Psoas muscle (tissue), 8 donors: ENCODE results near the gene MRPS12. TPM values are rescaled to one million over a fixed set of nuclear protein-coding genes. Genes with fewer than 3 reads are reported as not detected.

Source experiments
- ATAC-seq, 4 donors: fragments of 200-7000 bp; cut with Tn5 transposase; one replicate each; pipeline ENCODE4 v1.9.1; 2020; ENCODE audit warnings: moderate library complexity in 3 of 4, mild to moderate bottlenecking in 2 of 4
- DNase-seq, 2 donors: peaks; one replicate each; pipeline ENCODE4 v3.0.0-alpha.2; 2020
- H3K27ac ChIP-seq: fragments of 200-600 bp; one replicate; pipeline ENCODE4 v1.8.0; 2022
- H3K27me3 ChIP-seq, 3 donors: fragments of 200-600 bp in 1 of 3; one replicate each; pipeline versions ENCODE4 v1.6.1 to v1.8.0; 2013 to 2022; ENCODE audit warnings: low read length in 2 of 3, mild to moderate bottlenecking in 2 of 3, moderate library complexity in 1 of 3; ENCODE audit not compliant: insufficient read depth in 3 of 3
- H3K36me3 ChIP-seq, 2 donors: fragments of 200-600 bp in 1 of 2; one replicate each; pipeline versions ENCODE4 v1.6.1 to v1.8.0; 2013 to 2022; ENCODE audit warnings: low read depth in 1 of 2, mild to moderate bottlenecking in 1 of 2, moderate library complexity in 1 of 2; ENCODE audit not compliant: insufficient read depth in 1 of 2
- H3K4me1 ChIP-seq: fragments of 200-600 bp; one replicate; pipeline ENCODE4 v1.8.0; 2022
- H3K4me3 ChIP-seq: fragments of 200-600 bp; one replicate; pipeline ENCODE4 v1.8.0; 2022; ENCODE audit warnings: mild to moderate bottlenecking
- H3K9me3 ChIP-seq: fragments of 200-600 bp; one replicate; pipeline ENCODE4 v1.8.0; 2022
- WGBS, 3 donors: extraction: QIAGEN DNeasy Blood & Tissue Kit; methylation state at CpG; one replicate each; pipeline versions ENCODE4 v1.1.6 to v1.1.7; 2013; 5-methylcytosine and 5-hydroxymethylcytosine counted together
- intact Hi-C, 2 donors: fragments of 100-400 bp; cut with DNase I; formaldehyde crosslinking; loops; one replicate each; pipeline versions ENCODE4 v1.11.0 to v1.14.2; 2022
- polyA plus RNA-seq, 3 donors: library from polyadenylated mRNA; stranded (reverse); fragments of 200-250 nt; gene quantifications; one replicate each; pipeline ENCODE4 v1.2.3, GENCODE V29; 2013
- total RNA-seq, 4 donors: library from RNA; stranded (reverse); fragmentation: NEBNext Ultra II Directional in 2 of 4; extraction: Animal tissue kit (Norgen Biotek cat#: 25700) in 2 of 4; gene quantifications; one replicate each; pipeline versions ENCODE4 v1.2.1 to v1.2.4, GENCODE V29; 2021 to 2023
- TF ChIP-seq, protein P1 (sequence below): fragments of 200-600 bp; IDR thresholded peaks from one replicate; pipeline ENCODE4 v1.8.0; 2022; ENCODE audit warnings: antibody characterized with exemption
- donor health status: healthy with polysubstance abuse.
- donor health status: DM: no; HTN: no; CAD: no; lungs with moderate emphysema.
- donor health status: Bipolar disorder and iron deficiency.
- donor health status: healthy.
- donor health status: DM: yes; HTN: yes; CAD: no.
- donor health status: DM: no; HTN: no; CAD: no.
- donor health status: DM: no; HTN: no; CAD: no.
- donor health status: DM: yes; HTN: yes; CAD: no.

MRPS12 gene
- total and polyA plus RNA-seq, 7 donors = 33.8 to 175 (median 70.5) TPM

DNA sequence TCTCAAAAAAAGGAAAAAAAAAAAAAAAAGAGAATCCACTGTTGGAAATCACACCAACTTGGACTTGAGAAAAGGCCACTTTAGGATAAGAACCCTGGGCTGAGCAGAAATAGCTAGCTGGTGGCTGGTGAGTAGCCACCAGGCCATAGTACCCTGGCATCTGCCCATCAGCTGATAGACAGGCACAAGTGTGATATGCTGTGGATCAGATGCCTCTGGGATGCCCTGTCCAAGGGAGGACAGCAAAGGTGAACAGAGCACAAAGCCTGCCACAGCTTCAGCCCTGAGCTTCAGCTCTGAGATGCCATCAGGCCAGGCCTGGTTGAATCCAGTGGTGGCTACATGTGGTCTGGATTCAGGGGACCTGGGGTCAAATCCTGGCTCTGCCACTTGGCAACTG, 40.1 kb upstream of the MRPS12 start:
- intact Hi-C loops = loop anchor here in 1 of 2 donors (5.0 kb wide), 1 partner anchor 38 kb away; no protein-coding TSS in a partner anchor
- peak; percentile 59 to 86 for DNase-seq
- no peak overlapping the region for H3K4me3 ChIP-seq
- H3K4me1 ChIP-seq = peaks cover 55% of the 10 kb centered on the region
- TF ChIP-seq, protein P1, sequence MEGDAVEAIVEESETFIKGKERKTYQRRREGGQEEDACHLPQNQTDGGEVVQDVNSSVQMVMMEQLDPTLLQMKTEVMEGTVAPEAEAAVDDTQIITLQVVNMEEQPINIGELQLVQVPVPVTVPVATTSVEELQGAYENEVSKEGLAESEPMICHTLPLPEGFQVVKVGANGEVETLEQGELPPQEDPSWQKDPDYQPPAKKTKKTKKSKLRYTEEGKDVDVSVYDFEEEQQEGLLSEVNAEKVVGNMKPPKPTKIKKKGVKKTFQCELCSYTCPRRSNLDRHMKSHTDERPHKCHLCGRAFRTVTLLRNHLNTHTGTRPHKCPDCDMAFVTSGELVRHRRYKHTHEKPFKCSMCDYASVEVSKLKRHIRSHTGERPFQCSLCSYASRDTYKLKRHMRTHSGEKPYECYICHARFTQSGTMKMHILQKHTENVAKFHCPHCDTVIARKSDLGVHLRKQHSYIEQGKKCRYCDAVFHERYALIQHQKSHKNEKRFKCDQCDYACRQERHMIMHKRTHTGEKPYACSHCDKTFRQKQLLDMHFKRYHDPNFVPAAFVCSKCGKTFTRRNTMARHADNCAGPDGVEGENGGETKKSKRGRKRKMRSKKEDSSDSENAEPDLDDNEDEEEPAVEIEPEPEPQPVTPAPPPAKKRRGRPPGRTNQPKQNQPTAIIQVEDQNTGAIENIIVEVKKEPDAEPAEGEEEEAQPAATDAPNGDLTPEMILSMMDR = no peak
- peak overlapping the region; percentile 80 for H3K27ac ChIP-seq
- peak; percentile 88 to 93 (median 90) for ATAC-seq
- H3K36me3 ChIP-seq = peaks cover 0 to 65% of the 10 kb centered on the region in 2 donors
- no peaks in the 10 kb centered on the region for H3K9me3 ChIP-seq
- no peaks in the 10 kb centered on the region for H3K27me3 ChIP-seq

DNA sequence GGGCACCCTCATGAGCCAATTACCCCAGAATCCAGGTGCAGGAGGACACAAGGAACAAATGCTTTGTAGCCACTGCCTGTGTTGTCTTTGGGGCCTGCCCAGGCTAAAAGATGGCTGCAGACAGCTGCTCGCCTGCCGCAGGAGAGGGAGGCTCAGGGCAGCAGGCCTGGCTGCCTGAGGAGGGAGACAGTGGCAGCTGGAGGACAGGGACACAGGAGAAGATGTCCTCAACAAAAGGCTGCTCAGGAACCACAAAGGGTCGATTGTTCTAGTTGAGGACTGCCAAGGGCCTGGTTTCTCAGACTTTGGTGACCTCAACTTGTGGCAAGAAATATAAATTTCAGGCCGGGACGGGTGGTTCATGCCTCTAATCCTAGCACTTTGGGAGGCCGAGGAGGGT, 39.0 kb upstream of the MRPS12 start:
- ATAC-seq (no peak), DNase-seq (no peak)
- H3K4me3 ChIP-seq = no peak overlapping the region
- WGBS, 3 donors = 48 to 70% (median 63%) methylated on average over 6 of the region's 6 CpGs
- peak overlapping the region; percentile 80 for H3K27ac ChIP-seq
- no peaks in the 10 kb centered on the region for H3K9me3 ChIP-seq
- H3K27me3 ChIP-seq = no peaks in the 10 kb centered on the region
- intact Hi-C loops = loop anchor here in 1 of 2 donors (5.0 kb wide), 1 partner anchor 39 kb away; no protein-coding TSS in a partner anchor
- TF ChIP-seq, protein P1 = no peak
- peaks cover 57% of the 10 kb centered on the region for H3K4me1 ChIP-seq
- peaks cover 0 to 65% of the 10 kb centered on the region in 2 donors for H3K36me3 ChIP-seq

DNA sequence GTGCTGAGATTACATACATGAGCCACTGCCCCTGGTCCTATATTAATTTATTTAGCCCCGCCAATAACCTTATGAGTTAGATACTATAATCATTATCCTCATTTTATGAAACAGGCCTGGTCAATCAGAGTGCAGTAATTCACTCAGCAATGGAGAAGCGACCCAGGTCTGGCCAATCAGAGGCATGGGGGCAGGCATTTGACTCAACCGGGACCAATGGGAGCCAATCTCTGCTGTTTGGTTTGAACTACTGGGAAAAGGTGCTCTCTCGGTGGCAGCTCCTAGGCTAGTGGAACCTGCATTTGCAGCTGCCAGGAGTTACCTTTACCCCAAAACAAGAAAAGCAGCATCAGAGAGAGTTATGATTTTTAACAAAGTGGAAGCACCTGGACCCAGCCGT, 37.9 kb upstream of the MRPS12 start:
- peak overlapping the region; percentile 80 for H3K27ac ChIP-seq

DNA sequence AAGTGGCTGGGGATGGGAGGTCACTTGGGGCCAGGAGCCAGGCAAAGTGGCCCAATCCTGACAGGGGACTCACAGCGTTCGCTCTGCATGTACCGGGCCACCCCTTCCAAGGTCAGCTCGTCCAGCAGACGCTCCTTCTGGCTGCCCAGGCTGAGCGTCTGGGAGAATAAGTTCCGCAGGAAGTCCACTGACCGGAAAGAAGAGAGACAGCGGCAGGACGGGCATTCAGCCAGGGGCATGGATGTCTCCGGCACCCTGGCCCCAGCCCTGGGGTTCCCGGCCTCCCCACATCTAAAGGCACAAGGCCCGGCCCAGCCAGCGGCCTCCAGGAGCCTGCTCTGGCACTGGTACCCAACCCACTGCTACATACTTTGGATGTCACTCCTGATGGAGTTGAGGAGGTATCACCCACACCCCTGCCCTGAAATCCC, 37.4 kb upstream of the MRPS12 start:
- intact Hi-C loops = loop anchor here in 1 of 2 donors (5.0 kb wide), 1 partner anchor 41 kb away; no protein-coding TSS in a partner anchor
- Histone ChIP-seq H3K36me3 (peaks cover 0 to 50% of the 10 kb centered on the region in 2 donors), H3K27ac (peak overlapping the region; percentile 80), H3K4me1 (peaks cover 72% of the 10 kb centered on the region), H3K9me3 (no peaks in the 10 kb centered on the region), H3K4me3 (no peak overlapping the region), H3K27me3 (no peaks in the 10 kb centered on the region)
- peak in 3 of 4 donors; percentile 24 to 40 (median 27) for ATAC-seq
- TF ChIP-seq, protein P1 = no peak
- DNase-seq = peak in 1 of 2 donors; percentile 51
- 17 to 38% (median 25%) methylated on average over 14 of the region's 14 CpGs for WGBS, 3 donors

More for the DNA sequence above, 37.9 kb upstream of the MRPS12 start:
- Histone ChIP-seq H3K4me3 (no peak overlapping the region), H3K4me1 (peaks cover 68% of the 10 kb centered on the region), H3K27me3 (no peaks in the 10 kb centered on the region), H3K36me3 (peaks cover 0 to 55% of the 10 kb centered on the region in 2 donors), H3K9me3 (no peaks in the 10 kb centered on the region)
- WGBS, 3 donors = 57 to 72% (median 57%) methylated on average over 5 of the region's 5 CpGs
- ATAC-seq = no peak
- TF ChIP-seq, protein P1 = no peak
- DNase-seq = no peak
- intact Hi-C loops = loop anchor here in 1 of 2 donors (5.0 kb wide), 1 partner anchor 41 kb away; no protein-coding TSS in a partner anchor

DNA sequence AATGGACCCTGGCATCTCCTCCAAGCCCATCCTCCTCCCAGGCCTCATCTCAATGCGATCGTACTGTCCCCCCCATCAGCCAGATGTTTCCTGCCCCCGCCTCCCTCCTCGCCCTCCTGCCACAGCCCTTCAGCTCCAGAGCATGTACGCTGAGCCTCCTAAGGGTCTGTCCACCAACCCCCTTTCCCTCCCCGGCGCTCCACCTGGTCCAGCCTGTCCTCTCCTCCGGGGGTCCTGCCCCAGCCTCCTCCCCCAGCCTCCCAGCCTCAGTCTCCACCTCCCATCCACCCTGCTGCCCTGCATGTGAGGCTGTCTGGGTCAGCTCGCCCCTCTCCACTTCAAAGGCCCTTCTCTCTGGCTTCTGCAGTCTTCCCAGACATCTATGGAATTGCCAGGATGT, 35.8 kb upstream of the MRPS12 start:
- no peak for DNase-seq
- H3K27me3 ChIP-seq = no peaks in the 10 kb centered on the region
- no peaks in the 10 kb centered on the region for H3K9me3 ChIP-seq
- intact Hi-C loops = loop anchor here in 1 of 2 donors (5.0 kb wide), 1 partner anchor 43 kb away; no protein-coding TSS in a partner anchor
- WGBS, 3 donors = 43 to 44% (median 44%) methylated on average over 7 to 9 of the region's 9 CpGs
- no peak overlapping the region for H3K4me3 ChIP-seq
- H3K27ac ChIP-seq = peak overlapping the region; percentile 80
- TF ChIP-seq, protein P1 = no peak
- no peak for ATAC-seq
- H3K4me1 ChIP-seq = peaks cover 69% of the 10 kb centered on the region
- peaks cover 0 to 34% of the 10 kb centered on the region in 2 donors for H3K36me3 ChIP-seq
